Measurements from ENCODE around the gene SLC39A13. TPM values are rescaled to one million over a fixed set of nuclear protein-coding genes. Genes with fewer than 3 reads are reported as not detected.

Gene SLC39A13
- 49.7 TPM for total RNA-seq
- long read RNA-seq, partial matches to known transcripts: 51 of 234 reads
- long read RNA-seq, other reads (novel, unspliced or antisense): 181 of 234 reads

DNA sequence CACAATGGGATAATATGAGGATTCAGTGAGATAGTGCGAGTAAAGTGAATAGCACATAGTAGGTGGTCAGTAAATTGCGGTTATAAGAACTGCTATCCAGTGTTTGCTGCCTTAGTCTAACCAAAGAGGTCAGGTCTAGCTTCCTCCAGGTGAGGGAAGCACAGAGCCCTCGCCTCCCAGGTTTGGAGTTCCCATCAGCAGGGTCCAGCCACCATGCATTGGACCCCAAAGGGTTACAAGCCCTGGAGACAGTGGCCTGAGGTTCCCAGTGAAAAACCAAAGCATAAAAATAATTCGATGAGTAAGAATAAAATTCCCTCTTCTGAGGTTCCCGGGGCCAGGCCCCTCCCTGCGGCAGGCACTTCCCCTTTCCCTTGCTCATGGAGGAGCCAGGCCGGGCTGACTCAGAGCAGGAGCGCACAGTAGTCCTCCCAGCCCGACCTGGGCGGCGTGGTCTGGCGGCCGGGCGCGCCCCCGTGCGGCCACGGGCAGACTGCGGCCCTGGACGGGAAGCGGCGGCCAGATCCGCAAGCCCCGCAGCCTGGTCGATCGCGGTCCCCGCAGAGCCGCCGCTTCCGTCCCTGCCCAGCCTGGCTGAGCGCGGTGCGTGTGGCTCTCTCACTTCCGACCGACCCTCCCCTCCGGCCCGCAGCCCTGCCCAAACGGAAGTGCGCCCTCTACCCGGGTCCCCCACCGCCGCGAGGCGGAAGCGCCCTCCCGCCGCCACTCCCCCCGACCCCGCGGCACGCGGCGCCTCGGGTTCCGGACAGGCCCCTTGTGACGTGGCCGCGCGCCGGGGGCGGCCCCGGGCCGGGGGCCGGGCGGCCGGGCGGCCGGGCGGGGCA, at the start of gene SLC39A13:
SLC39A13 (plus strand) TSS at position 845 of the 845 bp plus-strand sequence. CDS start 1,505 bp downstream, outside the sequence.
- DNase-seq (ENCODE audit: low spot score): peak; percentile 98

DNA sequence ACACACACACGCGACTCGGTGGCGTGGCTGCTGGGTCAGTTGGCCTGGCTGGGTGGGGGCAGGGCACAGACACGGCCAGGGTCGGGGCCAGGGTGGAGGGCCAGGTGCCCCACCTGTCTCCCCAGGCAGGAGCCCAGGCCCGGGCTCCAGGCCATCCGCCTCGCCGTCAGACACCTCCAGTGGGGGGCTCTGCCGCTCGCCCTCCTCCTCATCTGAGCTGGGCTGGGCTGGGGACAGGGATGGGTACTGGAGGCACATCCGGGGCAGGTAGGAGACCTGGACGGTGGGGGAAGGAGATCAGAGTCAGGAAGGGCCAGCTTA, 49.7 kb upstream of the SLC39A13 start:
- DNase-seq (ENCODE audit: low spot score): no peak

DNA sequence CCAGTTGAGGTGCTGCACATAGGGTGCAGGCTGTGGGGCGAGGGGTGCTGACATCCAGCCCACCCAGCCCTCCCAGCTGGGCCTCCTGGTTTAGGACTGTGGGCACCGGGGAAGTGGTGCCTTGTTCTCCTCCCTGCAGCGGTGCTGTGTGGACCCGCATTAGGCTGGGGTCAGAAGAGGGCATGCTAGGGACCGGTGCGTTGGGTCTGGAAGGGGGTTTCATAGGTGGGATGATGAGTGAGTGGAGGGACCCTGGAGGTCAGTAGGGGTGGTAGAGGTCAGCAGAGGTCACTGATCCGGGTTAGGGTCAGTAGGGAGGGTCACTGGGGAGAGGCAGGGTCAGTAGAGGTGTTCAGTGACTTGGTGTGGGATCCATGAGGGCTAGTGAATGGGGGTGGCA, 49.2 kb upstream of the SLC39A13 start:
- DNase-seq (ENCODE audit: low spot score): no peak

DNA sequence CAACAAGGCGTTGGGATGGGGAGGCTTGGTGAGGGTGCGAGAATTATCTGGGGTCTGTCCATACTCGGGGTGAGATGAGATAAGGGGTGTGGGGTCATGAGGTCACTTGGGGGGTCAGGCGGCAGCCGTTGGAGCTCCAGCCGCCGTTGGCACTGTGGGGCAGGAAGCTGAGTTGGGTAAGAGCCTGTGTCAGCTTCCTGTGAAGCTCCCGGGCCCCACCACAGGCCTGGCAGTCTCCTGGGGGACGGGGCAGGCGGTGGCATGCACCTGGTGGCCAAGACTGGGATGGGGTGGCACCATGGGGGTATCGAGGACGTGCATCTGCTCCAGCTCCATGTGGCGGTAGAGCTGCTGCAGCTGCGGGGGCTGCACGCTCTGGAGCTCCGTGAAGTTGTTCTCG, 48.8 kb upstream of the SLC39A13 start:
- no peak for DNase-seq (ENCODE audit: low spot score)

DNA sequence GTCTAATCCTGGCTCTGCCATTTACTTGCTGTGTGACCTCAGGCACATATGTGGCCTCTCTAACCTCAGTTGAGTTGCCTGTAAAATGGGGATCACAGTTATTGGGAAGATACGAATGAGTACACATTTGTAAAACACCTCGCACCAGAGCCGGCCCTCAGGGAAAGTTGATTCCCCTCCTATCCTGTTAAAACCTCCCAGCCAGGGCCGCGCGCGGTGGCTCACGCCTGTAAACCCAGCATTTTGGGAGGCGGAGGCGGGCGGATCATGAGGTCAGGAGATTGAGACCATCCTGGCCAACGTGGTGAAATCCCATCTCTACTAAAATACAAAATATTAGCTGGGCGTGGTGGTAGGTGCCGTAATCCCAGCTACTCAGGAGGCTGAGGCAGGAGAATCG, 48.0 kb upstream of the SLC39A13 start:
- DNase-seq (ENCODE audit: low spot score): no peak

DNA sequence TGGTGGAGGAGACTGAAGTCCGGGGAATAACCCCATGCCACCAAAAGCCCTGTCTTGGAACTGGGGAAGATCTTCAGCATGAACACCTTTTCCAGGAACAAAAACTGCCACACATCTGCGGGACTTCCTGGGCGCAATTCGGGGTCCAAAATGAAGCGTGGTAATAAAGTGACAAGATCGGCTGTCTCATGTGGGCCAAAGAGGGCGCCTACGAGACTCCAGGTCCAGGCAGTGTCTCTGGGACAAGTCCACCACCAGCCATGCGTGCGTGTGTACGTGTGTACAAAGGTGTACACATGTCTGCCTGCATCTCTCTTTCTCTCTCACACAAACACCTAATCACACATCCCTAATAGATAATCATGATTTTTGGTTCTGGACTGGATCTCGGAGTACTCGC, 47.0 kb upstream of the SLC39A13 start:
- no peak for DNase-seq (ENCODE audit: low spot score)

DNA sequence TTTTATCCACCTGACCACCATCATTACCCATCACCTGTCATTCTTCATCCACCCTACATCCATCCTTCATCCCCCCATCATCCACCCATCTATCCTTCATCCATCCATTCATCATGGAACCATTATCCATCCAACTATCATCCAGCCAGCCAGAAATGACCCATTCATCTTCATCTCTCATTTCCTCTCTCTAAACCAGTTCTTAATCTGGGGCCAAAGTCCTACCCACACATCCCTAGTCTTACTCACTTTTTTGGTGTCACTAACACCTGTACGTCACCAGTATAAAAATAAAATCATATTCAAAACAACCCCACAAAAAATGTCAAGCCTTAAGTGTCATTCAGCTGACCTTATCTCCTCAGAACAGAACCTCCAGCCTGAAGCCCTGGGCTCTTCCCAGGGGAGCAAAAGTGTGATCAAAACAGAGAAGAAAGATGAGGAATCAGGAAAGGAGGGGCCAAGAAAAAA, 42.3 kb upstream of the SLC39A13 start:
- no peak for DNase-seq (ENCODE audit: low spot score)

DNA sequence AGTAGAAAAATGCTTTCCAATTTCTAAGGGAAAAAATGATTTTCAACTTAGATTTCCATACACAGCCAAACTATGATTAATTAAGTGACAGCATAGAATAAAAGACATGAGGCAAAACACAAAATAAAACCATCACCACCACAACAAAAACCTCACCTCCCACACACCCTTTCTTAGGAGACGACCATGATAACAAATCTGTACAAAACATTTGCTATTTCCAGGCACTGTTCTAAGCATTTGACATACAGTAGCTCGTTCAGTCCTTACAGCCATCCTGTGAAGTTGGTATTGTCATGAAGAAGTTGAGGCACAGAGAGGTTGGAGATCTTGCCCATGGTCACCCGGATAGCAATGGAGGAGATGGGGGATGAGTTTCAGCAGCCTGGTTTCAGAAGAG, 38.7 kb upstream of the SLC39A13 start:
- no peak for DNase-seq (ENCODE audit: low spot score)

DNA sequence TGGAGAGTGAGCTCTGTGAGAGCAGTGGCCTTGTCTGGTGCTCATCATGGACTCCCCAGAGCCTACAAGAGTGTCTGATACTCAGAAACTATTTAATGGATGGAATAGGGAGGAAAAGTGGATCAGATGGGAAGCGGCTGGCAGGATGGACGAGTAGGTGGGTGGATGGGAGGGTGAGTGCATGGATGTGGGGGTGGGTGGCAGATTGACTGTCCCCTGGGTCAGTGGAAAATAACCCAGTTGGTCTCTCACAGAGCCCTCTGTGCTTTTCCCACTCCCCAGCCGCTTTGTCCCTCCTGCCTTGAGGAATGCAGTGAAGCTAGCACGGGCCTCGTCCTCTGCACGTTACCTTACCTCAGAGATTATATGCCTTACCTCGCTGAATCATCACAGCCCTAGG, 36.0 kb upstream of the SLC39A13 start:
- no peak for DNase-seq (ENCODE audit: low spot score)

DNA sequence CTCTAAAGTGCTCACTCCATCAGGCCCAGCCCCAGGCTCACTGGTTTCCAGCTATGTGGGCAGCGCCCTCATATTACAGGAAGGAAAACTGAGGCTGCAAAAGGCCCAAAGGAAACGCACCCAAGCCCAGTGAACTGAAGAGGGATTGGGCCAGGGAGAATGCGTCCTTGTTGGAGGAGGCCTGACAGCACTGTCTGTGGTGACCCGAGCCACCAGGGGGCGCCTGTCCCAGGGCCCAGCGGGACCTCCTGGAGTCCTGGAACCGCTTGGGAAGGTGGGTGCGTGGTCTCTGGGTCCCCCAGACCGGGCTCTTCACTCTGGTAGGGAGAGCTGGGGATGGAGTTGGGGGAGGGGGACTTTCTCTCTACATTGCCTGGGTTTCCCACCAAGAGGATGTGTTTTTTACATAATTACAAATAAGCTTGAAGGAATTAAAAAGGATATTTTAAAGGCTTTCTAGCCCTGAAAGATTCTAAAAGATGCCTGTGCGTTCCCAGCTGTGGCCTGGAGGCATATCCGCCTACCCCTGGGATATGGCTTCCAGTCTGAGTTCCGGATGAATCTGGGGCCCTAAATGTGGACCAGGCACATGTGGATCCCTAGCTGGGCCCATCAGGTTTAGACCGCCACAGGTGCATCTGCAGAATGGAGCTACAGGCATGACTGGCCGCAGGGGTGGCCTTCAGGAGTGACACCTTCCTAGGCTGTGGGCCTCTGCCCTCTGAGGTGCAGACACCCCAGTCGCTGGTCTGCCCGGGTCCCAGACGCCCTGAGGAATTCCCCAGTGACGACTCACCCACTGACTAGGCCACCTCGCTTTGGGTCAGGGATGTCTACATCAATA, 34.3 kb upstream of the SLC39A13 start:
- DNase-seq (ENCODE audit: low spot score): no peak

DNA sequence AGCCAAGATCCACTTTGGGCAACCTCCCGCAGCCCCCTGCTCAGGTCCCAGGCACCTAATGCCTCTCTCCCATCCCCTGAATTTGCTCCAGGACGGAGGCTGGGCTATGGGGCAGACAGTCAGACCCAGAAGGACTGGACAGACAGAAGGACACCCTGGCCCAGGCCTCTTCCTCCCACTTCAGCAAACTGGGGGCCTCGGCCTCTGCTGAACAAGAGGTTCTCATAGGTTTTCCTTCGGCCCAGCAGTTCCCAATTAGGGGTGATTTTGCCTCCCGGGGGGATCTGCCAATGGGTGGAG, 33.7 kb upstream of the SLC39A13 start:
- no peak for DNase-seq (ENCODE audit: low spot score)

DNA sequence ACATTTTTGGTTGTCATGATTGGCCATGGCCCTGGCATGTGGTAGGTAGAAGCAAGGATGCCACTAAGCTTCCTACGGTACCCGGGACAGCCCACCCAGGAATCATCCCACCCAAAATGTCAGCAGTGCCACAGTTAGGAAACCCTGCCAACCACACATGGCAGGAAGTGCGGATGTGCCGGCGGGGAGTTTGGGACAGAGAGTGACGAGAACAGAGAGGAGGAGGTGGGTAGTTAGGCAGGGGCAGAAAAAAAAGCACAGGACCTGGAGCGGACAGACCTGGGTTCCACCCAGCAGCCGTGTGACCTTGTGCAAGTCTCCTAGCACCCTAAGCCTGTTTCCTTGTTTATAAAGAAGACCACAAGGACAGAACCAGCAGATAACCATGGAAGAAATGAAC, 33.4 kb upstream of the SLC39A13 start:
- no peak for DNase-seq (ENCODE audit: low spot score)

DNA sequence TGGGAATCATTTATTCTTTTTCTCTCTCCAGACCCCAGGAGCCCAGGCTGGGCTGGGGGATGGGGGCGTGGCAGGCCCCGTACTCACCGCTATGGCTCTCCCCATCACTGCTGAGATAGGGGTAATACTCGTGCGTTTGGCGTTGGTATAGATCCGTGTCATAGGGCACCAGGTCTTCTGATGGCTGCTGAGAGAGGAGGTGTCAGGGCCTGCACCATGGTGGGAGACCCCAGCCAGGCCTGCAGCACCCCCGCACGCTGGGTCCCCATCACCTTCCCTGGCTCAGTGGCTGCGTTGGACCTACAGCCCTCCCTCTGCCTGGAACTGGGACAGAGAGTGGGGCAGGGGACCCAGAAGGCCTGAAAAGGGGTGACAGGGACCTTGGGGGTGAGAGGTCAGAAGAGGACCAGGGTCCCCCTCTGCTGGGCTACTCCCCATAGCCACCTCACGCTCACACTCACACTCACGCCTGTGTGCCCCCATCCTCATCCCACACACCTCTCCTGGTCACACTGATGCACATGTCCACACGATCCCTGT, 32.8 kb upstream of the SLC39A13 start:
- DNase-seq (ENCODE audit: low spot score): no peak

DNA sequence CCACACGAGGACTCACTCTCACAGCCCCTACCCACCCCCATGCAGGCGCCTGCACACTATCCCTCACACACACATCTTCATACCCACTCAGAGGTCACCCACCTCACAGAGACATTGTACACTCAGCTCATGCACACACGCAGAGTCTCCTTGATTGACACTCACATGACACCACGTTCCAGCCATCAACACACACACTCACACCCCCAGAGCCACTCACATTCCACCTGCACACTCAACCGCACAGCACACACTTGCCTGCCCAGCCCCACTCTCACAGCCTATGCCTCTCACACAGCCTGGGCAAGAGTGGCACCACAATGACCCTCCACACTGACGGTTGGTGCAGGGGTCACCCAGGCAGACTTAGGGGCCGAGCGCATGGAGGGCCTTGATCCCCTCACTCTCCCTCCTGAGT, 32.3 kb upstream of the SLC39A13 start:
- no peak for DNase-seq (ENCODE audit: low spot score)

DNA sequence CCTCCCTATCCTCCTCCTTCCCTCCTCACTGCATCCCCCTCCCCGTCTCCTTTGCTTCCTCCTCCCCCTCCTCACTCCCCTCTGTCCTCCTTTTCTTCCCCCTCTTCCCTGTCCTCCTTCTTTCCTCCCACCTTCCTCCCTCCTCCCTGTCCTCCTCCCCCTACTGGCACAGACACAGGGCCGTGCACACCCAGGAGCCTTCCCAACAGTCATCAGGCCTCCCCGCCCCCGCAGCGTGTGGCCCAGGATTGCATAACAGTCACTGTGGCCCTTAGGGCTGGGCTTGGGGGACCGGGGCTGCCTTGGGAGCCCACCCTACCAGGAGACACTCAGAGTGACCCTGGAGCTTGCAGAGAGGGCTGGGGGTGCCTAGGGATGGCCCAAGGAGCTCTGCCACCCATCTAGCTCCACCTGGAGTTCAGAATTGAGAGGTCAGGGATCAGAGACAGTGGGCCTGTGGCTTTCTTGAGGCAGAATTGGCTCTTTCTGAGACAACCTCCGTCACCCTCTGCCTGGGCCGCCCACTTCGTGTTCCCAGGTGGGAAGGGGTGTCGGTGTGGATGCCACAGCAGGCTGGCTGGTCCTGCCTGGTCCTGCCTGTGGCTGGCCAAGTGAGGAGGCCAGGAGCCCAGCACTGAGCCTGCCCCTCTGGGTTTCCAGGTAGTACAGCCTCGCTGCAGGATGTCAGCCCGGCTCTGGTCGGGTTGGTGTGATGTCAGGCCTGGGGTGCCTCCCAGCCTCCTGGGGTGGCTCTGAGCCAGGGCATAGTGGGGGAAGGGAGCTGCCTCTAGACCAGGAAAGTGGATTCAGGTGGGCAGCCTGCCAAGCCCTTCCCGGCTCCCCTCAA, 31.6 kb upstream of the SLC39A13 start:
- DNase-seq (ENCODE audit: low spot score): no peak

DNA sequence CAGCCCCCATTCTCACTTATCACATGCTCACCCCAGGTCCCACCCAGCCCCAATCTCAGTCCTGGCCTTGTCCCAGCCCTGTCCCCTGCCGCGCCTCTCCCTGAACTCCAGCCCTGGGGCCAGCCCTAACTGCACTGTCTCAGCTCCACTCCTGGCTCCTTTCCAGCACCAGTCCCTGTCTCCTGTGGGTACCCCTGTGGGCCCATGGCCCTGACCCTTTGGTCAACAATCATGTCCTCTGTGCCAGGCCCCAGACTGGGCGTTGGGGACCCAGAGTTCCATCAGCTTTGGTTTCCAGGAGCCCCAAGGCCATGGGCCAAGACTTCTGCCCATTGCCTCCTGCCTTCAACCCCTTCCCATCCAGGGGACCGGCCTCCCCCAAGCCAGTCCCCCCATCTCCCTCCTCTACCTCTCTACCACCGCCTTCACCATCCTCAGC, 30.8 kb upstream of the SLC39A13 start:
- no peak for DNase-seq (ENCODE audit: low spot score)

DNA sequence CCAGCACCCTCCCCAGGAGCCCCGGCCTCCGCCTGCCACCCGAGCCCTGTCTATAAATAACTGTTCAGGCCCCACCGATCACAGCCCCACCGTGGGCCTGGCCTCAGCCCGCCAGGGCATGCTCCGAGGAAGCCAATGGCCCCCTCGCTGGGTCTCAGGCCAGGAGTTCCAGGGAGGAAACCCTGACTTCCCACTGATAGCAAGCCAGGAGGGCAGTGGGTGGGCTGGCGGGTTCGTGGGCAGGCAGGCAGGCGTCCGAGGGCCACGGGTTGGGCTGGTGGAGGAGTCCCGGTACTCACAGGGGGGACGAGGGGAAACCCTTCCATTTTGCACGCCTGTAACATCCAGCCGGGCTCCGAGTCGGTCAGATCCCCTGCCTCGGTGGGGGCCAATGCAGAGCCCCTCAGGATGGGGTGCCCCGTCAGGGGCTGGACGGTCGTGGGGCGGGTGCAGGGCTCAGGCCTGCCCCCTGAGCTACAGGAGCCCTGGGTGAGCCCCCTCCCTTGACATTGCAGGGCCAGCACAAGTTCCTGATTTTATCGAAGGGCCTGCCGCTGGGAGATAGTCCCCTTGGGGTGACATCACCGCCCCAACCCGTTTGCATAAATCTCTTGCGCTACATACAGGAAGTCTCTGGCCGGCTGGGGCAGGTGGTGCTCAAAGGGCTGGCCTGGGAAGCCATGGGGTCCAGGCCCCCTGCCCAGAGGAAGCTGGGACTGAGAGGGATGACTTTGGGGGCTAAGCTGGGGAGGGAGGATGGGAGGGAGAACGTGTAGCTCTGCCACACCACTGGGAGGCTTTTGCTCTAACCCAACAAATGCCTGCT, 30.2 kb upstream of the SLC39A13 start, which contains the start of gene SPI1:
SPI1 (minus strand) TSS at position 538 of the 826 bp plus-strand sequence; CDS start at position 344, 194 bp downstream.
- DNase-seq (ENCODE audit: low spot score): no peak

DNA sequence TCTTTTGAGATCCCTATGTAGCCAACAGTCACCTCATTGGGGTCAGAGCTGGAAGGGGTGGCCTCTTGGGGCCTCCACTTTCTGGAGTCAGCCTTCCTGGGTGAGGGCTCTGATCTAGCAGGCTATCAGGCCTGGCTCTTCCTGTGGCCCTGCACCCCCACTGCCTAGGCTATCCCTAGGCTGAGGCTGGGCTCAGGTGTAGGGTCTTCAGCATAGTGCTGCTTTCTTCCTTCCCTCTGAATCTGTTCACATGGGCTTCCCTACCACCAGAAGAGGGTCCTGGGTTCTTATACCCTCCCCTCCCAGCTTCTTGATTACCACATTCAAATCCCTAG, 29.6 kb upstream of the SLC39A13 start:
- DNase-seq (ENCODE audit: low spot score): no peak

DNA sequence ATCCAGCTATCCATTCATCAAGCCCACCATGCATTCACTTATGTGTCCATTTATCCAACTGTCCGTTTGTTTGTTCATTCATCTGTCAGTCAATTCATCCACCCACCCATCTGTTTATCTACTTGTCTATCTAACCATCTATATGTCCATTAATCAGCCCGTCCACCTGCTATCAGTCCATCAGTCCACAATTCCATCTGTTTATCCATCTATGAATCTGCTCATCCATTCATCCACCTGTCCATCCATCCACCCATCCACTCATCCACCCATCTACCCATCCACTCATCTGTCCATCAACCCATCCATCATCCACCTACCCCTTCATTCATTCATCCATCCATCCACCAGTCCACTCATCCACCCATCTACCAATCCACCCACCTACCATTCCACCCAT, 29.1 kb upstream of the SLC39A13 start:
- DNase-seq (ENCODE audit: low spot score): no peak

DNA sequence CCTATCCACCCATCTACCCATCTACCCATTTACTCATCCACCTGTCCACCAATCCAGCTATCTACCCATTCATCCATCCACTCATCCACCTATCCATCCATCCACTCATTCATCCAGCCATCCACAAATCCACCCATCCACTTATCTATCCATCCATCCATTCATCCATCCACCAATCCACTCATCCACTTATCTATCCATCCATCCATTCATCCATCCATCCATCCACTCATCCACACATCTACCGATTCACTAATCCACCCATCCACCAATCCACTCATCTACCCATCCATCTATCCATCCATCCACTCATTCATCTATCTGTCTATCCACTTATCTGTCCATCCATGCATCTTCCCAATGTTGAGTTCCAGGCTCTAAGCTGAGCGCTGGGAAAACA, 28.3 kb upstream of the SLC39A13 start:
- DNase-seq (ENCODE audit: low spot score): no peak

Measured in mesenteric fat pad (tissue), 1 donor.